Anterior cingulate cortex (tissue), 58 donors: ENCODE results near the gene POLR2I.
"Not testable (repeated sequence)": the region's sequence is repeated elsewhere in the genome, so short reads cannot be mapped to it uniquely, and the experiment has no call there.

Source experiments
- DNase-seq, 58 donors: peaks; one replicate each; lab custom pipeline; 2025; lab: John Stamatoyannopoulos, UW

POLR2I gene

DNA sequence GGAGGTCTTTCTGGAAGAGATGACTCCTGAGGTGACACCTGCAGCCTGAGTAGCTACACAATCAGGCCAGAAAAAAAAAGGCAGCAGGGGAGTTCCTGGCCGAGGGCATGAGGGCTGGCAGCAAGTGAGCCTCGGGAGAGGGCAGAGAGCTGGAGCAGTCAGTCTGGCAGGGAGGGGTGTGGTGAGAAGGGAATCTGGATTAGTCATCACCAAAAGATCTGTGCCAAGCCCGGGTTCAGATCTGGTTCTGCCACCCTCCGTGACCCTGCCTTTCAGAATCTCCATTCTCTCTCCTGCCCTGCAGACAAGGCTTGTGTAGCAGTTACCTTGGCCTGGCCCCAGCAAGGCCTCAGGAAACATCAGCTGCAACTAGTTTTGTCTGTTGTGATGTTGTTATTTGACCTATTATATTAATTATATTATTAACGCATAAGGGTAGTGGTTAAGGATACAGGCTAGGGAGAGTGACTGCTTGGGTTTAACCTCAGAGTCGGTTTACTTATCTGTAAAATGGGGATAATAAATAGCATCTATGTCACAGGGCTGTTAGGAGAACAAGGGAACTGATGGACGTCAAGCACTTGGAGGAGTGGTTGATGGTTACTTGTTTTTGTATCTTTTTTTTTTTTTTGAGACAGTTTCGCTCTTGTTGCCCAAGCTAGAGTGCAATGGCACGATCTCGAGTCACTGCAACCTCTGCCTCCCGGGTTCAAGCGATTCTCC lies 22.4 kb upstream of the POLR2I start:
- peak in 3 of 58 donors; percentile 11 to 56 (median 19) for DNase-seq

DNA sequence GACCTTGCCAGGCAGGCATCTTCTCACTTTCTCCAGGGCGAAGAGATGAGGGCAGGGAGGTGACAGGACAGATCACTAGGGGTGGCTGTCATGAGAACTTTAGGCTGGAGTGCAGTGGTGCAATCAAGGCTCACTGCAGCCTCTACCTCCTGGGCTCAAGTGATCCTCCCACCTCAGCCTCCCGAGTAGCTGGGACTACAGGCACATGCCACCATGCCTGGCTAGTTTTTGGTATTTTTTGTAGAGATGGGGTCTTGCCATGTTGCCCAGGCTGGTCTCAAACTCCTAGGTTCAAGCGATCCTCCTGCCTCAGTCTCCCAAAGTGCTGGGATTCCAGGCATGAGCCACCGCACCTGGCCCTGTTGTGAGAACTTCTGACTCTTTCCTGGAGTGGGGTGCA lies 20.2 kb upstream of the POLR2I start:
- DNase-seq: not testable (repeated sequence)

DNA sequence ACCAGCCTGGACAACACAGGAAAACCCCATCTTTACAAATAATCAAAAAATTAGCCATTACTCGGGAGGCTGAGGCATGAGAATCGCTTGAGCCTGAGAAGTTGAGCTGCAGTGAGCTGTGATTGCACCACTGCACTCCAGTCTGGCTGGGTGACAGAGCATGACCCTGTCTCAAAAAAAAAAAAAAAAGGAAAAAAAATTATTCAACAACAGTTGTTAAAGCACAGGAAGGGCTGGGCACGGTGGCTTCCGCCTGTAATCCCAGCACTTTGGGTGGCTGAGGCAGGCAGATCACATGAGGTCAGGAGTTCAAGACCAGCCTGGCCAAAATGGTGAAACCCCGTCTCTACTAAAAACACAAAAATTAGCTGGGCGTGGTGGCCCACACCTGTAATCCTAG lies 16.5 kb upstream of the POLR2I start:
- not testable (repeated sequence) for DNase-seq

DNA sequence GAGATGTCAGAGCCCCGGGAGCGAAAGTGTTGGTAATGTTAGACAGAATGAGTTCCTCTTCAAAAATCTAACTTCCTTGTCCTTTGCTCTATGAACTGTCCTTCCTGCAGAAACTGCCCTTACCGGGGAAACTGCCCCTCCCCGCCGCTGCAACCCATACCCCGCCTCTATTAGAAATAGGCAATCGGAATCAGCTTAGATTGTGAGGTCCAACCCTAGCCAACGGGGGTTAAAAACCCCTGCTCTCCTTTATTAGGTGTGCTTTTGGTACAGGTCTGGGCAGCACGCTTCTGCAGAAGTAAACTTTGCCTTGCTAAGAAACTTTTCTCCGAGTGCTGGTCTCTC lies 13.7 kb upstream of the POLR2I start:
- peak in 2 of 58 donors; percentile 41 to 51 for DNase-seq

DNA sequence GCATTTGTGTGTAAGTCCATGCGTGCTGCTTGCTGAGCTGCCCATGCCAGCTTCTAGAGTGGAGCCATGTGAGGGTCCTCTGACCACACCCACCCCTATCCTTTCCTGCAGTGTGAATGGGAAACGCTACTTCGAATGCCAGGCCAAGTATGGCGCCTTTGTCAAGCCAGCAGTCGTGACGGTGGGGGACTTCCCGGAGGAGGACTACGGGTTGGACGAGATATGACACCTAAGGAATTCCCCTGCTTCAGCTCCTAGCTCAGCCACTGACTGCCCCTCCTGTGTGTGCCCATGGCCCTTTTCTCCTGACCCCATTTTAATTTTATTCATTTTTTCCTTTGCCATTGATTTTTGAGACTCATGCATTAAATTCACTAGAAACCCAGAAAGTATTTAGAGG lies 10.9 kb upstream of the POLR2I start:
- DNase-seq: no peak

DNA sequence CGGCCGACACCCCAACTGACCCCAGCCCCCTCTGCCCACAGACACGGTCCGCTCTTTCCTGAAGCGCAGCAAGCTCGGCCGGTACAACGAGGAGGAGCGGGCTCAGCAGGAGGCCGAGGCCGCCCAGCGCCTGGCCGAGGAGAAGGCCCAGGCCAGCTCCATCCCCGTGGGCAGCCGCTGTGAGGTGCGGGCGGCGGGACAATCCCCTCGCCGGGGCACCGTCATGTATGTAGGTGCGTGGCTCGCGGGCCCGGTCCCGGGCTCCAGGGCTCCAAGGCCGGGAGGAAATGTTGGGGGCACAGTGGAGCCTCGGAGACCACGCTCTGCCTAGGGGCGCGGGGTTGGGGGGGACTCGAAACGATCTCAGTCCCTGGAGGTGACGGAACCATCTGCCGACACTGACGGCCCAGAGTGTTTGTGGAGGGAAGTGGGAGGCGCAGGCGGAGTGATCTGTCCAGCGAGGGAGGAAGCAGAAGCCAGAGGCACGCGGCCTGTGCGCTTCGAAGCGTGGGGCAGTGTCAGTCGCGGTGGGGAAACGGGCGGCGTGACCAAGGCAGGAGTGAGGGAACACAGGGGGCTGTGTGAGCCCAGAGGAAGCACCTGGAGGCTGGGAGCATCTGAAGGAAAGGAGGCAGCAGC lies 6.9 kb upstream of the POLR2I start:
- no peak for DNase-seq

DNA sequence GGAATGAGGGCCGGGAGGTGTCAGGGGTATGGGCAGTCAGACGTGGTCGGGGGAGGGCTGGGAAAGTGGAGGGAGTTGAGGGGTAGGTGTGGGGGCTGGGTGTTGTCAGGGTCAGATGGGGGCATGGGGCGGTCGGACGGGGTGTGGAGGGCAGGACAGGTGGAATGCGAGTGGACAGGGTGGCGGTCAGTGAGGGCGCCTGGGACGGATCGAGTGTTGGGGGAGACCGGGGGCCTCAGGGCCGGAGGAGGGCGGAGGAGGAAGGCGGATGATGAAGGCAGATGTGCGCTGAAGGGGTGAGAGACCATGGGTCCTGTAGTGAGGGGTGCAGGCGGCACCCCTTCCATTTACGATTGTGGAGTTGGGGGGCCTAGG lies 6.3 kb upstream of the POLR2I start:
- no peak for DNase-seq

DNA sequence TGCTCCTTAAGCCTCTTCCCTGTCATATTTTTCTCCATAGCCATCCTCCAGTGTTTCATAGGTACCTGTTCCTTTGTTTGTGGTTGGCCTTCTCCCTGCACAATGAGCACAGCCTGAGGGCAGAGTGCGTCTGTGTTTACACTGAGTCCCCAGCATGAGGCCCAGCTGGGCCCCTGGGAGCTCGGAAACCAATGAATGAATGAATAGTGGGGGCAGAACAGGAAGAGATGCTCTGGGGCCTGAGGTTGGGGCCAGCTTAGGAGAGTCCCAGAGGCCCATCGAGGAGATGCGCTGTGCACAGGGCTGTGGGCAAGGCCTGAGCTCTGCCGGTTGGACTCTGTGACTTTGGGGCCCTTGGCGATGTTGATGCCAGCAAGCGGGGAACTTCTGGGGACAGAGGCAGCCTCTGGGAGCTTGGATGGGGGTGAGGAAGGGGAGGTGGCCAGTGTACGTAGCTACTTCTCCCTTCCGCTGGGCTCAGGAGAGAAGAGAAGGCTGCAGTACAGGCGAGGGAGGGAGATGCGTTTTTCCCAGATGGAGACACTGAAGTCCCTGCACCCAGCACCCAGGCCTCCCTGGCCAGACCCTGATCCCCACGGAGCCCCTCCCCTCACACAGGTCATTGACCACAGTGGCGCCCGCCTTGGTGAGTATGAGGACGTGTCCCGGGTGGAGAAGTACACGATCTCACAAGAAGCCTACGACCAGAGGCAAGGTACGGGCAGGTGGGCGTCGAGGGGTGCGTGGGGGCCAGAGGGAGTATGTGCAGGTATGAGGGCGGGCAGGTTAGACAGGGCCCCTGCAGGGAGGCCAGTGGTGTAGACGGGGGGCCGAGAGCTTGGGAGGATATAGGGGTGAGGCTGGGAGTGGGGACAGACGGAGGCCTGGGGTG lies 5.7 kb upstream of the POLR2I start:
- DNase-seq: no peak

DNA sequence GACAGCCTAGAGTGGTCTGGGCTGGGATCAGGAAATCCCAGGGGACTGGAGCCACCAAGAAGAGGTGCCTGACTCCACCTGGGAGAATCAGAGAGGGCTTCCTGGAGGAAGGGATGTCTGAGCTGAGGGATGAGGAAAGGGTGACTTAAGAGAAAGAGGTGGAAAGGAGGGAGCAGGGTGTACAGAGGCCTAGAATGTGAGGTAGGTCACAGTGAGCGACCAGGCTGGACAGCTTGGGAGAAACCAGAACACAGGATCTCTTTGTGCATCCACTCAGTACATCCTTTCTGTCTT lies 1.6 kb upstream of the POLR2I start:
- DNase-seq: no peak

DNA sequence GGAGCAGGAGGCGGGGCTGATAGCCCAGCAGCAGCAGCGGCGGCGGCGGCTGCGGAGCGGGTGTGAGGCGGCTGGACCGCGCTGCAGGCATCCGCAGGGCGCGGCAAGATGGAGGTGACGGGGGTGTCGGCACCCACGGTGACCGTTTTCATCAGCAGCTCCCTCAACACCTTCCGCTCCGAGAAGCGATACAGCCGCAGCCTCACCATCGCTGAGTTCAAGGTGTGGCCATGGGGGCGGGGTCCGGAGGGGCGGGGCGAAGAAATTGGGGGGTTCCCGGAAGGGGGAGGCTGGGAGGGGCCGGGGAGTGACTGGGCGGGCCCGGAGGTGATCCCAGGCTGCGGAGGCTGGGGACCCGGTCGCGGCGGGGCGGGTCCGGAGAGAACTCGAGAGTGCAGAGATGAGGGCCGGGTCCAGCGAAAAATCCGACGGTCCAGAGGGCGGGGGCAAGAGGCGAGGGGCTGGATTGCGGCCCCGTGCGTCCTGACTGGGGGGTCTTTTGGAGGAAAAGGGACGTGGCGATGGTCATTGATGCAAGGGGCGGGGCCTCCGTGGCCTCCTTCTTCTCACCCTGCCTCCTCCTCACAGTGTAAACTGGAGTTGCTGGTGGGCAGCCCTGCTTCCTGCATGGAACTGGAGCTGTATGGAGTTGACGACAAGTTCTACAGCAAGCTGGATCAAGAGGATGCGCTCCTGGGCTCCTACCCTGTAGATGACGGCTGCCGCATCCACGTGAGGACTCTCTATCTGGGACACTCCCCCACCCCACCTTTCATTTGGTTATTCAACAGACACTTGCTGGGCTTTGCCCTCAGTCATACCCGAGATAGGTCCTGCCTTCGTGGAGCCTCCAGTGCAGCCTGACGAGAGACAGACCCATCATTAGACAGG lies 1.0 kb upstream of the POLR2I start, which contains the start of gene TBCB:
Gene TBCB, plus strand, starts transcription at position 16 of the 891 bp plus-strand sequence. Its CDS starts 93 bp downstream, at position 109.
- DNase-seq: peak in 3 of 58 donors; percentile 55 to 78 (median 74)

DNA sequence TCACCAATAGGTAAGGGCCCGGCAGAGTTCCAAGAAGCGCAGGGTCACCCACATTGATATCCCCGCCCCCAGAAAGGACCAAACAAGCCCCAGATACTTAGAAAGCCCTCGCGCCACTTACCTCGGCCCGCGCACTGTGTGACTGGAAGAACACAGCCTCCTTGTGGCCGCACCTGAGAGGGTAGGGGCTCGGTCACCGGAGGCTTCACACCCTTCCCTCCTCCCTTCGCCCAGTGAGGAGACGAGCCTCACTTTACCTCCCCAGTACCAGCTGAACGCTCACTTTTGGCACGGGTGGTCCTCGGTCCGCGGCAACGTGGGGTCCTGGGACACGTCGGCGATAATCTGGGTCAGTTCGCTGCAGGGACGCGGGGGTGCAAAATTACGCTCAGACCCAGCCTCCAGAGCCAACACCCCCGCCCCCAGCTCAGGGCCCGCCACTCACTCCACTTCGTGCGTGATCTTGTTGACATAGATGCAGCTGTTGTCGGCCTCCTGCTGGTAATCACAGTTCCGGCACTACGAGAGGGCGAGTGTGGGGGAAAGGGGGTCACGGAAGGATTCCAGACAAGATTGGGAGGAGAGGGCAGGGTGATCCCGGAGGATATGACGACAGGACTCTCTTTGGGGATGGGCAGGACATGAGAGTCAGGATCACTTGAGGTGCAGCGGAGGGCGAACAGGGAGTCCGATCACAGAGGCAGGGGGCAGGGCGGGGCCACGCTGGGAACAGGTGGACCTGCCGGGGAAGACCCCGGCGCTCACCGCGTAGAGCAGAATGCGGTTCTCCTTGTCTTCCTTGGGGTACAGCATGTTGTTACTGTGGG lies 568 bp downstream of the POLR2I start:
- peak in 20 of 58 donors; percentile 32 to 67 (median 56) for DNase-seq

DNA sequence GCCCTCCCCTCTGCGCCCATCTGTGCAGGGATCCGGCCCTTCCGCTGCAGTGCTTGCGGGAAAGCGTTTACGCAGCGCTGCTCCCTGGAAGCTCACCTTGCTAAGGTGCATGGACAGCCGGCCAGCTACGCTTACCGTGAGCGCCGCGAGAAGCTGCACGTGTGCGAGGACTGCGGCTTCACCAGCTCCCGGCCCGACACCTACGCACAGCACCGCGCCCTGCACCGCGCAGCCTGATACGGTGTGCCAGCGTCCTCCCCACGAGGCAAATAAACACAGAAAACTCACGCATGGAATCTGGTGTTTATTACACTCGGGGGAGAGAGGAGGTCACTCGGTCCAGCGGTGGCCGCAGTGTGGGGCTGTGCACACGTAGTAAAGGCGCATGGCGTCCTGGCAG lies 1.2 kb downstream of the POLR2I start:
- no peak for DNase-seq

DNA sequence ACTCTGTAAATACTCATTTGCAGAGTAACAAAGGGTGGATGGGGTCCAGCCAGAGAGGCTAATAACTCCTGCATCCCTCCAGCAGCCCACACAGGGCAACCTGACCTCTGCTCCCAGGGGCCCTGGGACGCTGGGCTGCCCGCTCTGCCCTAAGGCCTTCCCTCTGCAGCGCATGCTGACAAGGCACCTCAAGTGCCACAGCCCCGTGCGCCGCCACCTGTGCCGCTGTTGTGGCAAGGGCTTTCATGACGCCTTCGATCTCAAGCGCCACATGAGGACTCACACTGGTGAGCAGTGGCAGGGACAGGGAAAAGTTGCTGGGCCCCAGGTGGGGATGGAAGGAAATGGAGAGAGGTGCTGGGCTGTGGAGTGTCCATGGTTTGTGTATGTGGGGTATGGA lies 2.0 kb downstream of the POLR2I start:
- no peak for DNase-seq

DNA sequence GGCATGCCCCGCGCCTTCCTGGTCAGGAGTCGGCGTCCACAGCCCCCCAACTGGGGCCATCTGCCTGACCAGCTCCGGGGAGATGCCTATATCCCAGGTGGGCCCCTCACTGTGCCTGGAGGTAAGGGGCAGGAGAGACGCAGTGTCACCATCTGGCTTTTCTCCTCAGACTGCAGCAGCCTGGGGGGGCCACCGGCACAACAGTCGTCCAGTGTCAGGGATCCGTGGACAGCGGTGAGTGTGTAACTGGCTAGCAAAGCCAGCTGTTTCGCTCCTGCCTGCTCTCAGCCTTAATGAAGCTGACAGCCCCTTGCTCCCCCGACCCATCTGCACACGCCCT lies 3.5 kb downstream of the POLR2I start:
- DNase-seq: peak in 1 of 58 donors; percentile 23

DNA sequence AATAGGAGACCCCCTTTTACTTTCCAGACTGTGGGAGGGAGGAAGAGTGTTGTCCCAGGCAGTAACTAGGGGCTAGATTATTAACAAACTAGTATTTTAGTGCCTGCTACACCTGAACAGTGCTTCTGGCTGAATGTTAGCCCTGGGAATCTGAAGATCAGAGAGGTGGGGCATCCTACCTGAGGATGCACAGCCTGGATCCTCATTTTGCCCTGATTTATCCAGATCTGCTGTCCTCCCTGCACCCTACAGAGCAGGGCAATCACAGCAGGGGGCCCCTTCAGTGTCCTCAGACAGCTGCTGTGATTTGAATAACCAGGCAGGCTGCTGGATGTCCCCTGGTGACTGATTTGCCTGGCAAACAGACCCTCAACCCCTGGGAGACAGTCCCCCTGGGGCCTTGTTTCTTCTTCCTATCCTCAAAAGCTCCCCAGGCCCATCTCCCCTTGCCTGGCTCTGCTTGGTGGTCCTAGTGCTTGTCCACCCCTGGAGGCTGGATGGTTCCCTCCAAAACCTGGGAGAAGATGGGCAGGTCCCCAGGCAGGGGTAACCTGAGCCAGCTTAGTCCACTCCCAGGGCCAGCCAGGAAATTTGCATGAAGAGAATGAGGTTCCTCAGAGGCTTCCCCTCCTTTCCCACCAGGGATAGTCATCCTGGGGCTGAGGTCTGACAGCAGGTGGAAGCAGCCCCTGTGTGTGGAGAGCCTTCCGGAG lies 4.0 kb downstream of the POLR2I start, which contains the start of gene OVOL3:
Gene OVOL3, plus strand, starts transcription at position 657 of the 713 bp plus-strand sequence. CDS start 60 bp downstream, outside the sequence.
- no peak for DNase-seq

DNA sequence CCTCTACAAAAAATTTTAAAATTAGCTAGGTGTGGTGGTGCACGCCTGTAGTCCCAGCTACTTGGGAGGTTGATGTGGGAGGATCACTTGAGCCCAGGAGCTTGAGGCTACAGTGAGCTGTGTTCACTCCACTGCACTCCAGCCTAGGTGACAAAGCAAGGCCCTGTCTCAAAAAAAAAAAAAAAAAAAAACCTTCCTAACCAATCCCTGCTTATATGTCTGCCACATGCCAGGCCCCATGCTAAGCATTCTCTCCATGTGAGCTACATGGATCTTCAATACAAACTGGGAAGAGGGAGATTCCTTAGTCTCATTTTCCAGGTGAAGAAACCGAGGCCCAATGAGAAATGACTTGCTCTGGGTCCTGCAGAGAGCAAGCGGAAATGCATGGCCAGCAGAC lies 6.0 kb downstream of the POLR2I start:
- DNase-seq: no peak

DNA sequence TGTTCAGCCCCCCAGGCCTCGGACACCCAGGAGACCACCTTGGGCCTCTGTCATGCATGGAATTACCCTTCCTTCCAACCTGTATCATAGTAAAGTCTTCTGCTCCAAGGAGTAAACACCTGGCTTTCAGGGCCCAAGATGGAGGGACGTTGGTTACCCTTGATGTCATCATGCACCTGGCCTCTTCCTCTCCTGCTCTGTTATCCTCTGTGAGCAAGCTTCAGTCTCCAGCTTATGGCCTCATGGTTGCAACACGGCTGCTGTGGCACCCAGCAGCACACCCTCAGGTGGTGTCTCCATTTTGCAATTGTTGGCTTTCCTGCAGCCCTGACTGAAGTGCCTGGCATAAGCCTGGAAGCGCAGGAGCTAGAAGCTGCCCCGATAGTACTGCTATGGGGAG lies 7.7 kb downstream of the POLR2I start:
- no peak for DNase-seq

DNA sequence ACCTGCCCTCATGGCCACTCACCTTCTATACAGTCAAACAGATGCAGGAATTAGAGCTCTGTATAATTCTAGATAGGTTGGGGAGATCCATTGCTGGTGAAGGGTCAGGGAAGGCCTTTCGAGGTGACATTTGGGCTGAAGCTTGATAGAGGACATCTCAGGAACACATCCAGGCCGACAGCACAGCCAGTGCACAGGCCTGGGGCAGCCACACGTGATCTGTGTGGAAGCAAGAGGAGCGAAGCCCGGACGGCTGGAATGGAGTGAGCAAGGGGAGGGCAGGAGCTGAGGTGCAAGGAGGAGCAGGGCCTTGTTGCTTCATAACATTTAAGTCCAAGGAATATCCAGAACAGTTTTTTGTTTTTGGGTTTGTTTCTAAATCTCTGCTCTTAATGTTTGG lies 8.2 kb downstream of the POLR2I start:
- no peak for DNase-seq
